Activated gamma-delta T cell treated with Interleukin-2 at 50 U/mL for 16 hours (primary cell): ENCODE measurements around the gene BEX3.
"Not testable (repeated sequence)": the region's sequence is repeated elsewhere in the genome, so short reads cannot be mapped to it uniquely, and the experiment has no call there.

ENCODE experiments used
- DNase-seq: peaks from one replicate; pipeline ENCODE4 v3.0.0-alpha.2; 2020

BEX3 gene

DNA sequence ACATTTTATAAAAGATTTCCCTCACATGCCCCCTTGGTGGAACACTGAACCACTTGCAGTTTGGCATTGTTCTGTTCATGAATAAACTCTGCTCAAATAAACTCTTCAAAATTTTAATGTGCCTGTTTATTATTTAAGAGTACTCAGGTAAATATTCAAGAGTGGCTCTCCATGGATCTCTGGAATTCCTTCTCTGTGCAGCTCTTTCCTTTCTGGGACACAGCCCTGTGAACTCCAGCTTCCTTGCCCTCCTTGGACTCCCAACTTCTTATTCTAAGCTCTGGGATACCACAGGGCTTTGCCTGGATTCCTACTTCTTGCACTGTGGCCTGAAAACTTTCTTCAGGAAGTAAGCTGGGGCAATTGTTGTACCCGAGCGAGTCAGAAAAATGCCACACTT, 8.3 kb downstream of the BEX3 start:
- no peak for DNase-seq

DNA sequence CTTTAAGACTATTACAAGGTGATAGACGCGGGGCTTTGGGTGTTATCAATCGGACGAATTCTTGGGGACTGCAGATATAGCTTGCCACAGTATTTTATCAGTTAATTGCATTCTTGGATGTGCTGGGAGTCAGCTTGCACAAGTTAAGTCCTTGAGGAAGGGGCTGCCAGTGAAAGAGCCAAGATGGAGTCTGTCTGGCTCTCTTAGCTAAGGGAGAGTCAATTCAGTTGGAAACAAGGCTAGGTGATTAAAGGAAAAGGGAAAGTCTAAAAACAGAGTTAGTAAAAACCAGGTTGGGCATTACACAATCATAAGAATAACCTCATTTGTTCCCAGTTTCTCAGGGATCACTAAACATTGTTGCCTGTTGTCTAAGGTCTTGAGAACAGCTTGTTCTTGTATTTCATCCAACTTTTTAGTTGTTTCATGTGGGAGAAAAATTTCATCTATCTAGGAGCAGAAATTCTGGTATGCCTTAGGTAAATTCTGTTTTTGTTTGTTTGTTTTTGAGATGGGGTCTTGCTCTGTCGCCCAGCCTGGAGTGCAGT, 9.0 kb downstream of the BEX3 start:
- DNase-seq, result not testable (repeated sequence)

DNA sequence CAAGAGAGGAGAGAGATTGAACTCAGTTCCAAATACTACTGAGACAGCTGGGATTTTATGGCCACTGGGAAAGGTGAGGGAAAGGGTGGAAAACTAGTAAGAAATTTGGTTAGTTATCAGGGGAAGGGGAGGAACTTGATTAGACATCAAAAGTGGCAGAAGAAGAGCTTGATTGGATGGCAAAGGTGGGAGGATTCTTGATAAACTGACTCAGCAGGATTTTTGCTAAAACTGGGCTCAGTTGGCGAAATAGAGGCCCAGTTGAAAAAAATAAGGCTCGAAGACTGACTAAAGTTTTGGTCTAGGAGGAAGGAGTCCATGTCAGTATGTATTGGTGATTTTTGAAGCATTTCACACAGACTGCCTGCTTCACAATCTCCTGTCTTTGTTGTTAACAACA, 10.0 kb downstream of the BEX3 start:
- DNase-seq, result no peak

DNA sequence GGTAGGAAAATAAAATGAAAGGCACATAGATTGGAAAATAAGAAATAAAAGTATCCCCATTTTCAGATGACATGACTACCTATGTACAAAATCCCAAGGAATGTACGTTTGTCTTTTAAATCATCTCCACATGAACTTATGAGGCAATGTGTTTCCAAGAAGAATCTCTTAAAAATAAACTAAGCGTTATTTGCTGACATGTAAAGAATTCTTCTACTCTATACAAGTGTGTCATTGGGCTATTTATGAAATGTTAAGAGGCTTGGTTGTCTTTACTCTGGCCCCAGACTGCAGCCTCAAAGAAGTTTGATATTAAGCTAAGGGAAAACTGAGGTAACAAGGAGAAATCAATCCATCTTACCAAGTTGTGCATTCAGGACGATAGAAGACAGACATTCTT, 17.1 kb downstream of the BEX3 start:
- DNase-seq, result no peak

DNA sequence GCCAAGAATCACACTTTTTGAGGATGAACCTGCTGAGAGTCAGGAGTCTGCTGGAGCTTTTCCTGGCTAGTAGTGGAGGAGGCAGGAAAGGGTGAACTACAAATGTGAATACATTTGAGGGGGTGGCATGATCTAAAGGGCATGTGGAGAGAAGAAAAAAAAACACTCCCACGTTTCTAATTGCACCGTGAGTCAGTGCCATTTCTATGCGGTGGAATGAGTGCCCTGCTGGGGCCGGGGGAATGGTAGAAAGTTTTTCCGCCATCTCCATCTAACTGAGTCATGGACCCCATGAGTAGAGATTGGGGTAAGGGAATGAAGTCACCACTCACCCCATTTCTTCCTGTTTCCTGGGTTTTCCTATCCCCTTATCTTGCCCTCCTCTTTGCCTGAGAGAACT, 19.8 kb downstream of the BEX3 start:
- no peak for DNase-seq

DNA sequence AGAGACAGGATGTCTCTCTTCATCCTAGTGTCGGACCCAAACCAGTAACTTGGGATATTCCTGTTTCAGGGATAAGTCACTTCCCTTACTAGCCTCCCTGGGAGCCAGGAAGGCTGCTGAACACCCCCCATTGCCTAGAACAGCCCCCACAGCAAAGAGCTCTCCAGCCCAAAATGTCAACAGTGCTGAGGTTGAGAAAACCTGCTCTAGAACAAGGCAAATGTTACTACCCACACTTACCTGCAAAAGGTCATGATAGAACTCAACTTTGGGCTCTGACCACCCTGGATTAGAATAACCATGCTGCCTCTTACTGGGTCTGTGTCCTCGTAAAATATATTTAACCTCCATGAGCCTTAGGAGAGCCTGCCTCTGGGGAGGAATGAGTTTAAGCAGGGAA, 20.3 kb downstream of the BEX3 start:
- DNase-seq, result no peak

DNA sequence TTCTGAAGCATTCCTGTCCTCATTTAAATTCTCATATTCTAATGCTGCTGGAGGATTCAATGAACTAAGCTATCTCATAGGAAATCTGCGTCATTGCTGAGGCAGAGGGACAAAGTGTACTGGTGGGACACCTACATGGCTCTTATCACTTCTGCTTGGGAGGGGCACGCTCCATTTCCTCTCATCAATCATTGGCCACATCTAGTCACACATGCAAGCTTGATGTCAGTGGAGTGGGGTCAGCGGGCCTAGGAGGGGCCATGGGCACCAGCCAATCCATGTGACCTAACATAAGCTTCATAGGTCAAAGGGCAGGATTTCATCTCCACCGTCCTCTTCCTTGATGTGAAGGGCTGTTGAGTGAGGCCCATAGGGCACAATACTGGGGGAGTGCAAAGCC, 21.4 kb downstream of the BEX3 start:
- no peak for DNase-seq

DNA sequence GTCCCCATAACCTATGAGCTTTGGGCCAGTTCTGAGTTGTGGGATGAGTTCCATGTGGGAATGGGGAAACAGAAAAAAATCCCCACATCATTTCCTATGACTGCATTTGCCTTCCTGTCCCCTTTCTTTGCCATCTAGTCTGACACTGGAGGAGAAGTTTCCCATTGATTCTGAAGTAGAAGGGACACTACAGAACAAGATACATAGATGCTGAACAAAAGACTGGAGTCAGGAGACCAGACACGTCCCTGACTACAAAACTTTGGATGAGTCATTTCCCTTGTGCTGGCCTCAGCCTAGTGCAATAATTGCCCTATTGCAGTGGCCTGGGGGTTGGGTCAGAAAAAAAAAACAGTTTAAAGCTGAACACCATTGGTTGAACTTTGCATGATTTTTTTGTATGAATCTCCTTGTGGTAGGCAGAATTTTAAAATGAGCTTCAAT, 22.1 kb downstream of the BEX3 start:
- no peak for DNase-seq

DNA sequence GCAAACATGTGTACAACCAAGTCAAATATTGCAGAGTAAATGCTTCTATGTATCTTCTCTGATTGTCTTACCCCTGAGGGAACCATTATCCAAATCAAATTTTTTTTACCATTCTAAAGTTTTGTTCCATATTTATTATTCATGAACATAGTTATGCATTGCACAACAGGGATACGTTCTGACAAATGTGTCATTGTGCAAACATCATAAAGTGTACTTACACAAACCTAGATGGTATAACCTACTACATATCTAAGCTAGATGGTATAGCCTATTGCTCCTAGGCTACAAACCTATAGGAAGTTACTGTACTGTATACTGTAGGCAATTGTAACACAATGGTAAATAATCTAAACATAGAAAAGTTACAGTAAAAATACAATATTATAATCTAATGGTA, 23.4 kb downstream of the BEX3 start:
- no peak for DNase-seq

DNA sequence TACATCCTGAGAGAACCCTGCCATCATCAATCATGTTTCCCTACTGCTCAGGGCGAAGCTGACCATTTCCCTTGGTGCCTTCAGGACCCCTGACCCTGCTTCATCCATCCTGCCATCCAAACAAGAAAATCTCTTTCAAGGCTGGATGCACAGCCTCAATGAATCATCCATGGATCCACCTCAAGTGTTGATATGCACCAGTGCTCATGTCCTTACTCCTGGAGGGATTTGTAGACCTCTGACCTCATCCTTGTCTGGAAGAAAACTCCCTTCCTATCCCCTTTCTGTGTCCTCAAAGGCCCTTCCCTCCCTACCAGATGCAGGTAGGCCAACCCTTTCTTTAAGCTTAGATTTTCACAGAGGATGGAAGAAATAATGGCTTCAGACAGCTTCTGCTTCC, 24.6 kb downstream of the BEX3 start:
- no peak for DNase-seq

DNA sequence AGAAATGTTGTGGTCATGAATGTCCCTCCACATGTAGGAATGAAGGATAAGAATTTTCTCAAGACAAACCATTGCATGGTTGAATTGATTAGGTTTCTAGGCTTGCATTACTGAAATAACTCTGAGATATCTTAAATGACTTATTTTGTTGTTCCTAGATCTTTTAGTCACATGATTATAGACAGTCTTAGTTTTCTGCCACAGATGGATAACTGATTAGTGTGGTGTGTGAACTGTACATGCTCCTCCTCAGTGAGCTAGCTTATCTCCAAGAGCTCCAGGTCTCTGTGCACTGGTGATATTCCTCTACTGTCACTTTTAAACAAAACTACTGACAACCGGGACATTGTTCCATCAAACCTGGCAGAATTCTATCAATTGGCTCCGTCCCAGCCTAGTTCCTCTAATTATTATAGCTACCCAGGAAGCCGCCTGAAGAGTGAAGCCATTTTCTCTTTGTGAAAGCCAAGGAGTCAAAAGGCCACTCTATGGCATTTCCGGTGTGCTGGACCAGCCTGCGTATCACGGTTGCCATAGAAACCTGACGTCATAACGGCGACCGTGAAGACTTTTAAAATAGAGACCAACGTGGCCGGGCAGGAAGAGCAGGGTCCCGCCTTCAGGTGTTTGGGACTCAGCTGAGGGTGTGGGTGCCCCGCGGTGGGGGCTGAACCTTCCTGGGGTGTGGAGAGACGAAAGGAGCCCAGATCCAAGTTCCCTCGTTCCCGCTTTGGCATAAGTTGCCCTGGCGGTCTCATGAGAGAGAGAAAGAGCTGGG, 28.1 kb downstream of the BEX3 start:
- DNase-seq, result no peak

DNA sequence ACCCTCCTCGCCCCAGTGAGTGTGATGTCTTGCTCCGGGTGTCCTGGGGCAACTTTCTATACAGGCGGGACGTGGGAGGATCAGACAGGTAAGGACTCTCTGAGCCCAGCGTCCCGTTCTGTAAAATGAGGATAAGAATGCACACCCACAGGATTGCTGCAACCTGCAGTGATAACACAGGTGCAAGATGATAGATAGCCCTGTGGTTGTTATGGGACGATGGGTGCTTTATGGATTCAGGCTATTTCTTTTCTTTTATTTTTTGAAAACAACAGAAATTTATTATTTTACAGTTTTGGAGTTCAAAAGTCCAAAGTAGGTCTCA, 28.6 kb downstream of the BEX3 start:
- no peak for DNase-seq

DNA sequence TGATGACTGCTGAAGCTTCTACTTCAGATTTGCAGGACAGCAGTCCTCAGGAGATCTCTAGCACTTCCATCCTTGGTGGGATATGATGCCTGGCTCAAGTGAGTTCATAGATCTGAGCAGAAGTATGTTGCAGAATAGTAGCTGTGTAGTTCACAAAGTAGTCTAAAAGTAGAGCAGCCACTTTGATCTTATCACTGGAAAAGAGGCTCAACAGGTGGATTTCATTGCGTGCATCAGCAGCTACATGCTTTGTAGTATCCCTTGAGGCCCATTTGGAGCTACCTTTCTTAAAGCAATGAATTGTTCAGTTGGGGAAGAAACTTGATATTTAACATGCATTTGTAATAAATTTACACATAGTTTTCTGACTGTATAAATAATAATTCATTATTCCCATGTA, 29.9 kb downstream of the BEX3 start:
- no peak for DNase-seq

DNA sequence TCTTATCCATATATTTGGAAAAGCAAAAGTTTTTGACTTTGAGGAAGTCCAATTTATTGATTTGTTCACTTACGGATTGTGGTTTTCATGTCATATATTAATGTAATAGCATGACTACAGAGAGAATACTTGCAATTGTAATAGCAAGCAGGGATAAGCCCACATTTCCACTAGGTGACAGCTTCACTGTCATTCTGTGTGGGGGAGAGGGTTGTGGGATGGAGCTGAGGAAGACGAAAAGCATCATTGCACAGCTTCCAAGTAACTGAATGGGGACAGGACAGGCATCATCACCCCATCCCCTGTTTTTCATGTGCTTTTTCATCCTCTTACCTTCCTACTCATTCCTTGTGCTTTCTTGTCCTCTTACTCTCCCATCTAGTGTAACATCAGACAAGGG, 31.4 kb downstream of the BEX3 start:
- DNase-seq, result no peak

DNA sequence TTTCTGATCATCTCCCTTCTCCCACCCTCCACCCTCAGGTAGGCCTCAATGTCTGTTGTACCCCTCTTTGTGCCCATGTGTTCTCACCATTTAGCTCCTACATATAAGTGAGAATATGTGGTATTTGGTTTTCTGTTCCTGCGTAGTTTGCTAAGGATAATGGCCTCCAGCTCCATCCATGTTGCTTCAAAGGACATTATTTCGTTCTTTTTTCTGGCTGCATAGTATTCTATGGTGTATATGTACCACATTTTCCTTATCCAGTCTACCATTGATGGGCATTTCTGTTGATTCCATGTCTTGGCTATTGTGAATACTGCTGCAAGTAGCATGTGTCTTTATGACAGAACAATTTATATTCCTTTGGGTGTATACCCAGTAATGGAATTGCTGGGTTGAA, 35.4 kb downstream of the BEX3 start:
- DNase-seq, result not testable (repeated sequence)

DNA sequence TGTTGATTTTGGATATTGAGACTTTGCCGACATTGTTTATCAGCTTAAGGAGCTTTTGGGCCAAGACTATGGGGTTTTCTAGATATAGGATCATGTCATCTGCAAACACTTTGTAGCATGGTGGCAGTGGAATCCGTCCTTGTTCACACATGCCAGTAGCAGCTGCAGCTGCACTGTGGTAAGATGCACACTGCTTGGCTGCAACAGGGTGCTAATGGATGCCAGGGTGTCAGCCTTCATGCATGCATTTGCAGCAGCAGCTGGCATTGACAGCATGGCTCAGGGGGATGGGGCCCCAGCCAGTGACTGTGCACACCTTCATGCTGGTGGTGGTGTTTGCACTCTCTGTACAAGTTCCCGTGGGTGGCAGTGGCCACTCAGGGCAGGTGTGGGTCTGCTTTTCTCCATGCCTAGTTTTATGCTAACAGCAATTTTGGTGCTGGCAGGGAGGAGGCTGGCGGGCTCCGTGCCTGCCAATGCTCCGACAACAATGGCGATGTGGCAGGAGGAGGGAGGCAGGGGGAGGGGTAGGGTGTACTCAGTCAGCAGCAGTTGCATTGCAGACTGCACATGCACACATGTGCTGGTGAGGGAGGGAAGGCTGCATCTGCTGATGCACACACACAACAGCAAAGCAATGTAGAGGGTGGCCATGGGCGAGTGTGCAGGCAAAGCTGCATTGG, 37.5 kb downstream of the BEX3 start:
- no peak for DNase-seq

DNA sequence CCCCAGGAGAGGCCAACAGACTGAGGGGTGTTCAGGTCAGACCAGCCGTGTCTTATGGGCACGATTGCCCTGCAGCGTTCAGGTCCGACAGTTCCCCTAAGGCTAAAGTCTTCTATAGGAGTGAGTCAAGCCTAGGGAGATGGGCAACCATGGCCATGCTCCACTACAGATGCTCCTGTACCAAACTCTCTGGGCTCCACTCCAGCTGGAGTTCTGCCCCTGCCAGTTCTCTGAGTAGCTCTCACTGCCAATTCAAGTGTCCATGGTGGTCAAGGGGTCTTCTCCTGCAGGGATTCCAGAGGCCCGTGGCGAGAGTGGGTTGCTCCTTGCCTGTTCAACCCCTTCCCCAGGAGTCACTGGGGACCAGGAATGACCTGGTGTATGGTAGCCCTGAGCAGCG, 38.2 kb downstream of the BEX3 start:
- DNase-seq, result no peak

DNA sequence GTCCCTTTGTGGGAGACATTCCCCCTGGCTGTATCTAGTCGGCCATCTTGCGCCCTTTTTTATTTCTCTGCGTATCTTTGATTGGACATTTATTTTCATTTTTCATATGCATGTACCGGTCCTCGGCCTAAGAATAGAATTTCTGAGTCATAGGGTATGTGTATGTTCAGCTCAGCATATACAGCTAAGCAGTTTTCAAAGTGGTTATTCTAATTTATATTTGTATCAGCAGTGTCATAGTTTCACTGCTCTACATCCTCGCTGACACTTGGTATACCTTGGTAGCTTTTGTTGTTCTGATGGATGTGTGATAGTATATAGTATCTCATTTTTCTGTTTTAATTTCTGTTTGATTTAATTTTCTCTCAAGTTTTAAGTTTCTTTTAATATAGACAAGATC, 38.7 kb downstream of the BEX3 start:
- DNase-seq, result no peak

DNA sequence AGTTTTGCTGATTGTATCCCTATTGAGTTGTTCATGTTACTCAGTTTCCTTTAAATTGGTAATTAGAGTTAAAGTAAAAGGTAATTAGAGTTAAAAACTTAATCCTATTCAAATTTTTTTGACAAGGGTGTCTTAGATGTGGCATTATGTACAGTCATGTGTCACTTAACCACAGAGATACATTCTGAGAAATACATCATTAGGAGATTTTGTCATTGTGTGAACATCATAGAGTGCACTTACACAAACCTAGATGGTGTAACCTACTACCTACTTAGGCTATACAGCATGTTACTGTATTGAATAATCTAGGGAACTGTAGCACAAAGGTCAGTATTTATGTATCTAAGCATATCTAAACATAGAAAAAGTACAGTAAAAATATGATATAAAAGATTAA, 39.2 kb downstream of the BEX3 start:
- no peak for DNase-seq

DNA sequence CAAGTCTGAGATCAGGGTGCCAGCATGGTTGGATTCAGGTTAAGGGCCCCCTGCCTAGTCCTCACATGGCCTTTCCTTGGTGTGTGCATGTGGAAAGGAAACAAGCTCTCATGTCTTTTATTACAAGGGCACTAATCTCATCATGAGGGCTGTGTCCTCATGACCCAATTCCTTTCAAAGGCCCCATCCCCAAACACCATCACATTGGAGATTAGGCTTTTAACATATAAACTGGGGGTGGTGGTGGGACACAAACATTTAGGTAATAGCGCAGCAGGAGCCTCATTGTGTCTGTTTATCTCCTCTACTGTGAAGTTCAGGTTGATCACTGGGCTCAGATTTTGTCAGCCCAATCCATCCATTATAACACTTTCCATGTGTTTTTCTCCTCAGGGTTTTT, 41.0 kb downstream of the BEX3 start:
- DNase-seq, result no peak

DNA sequence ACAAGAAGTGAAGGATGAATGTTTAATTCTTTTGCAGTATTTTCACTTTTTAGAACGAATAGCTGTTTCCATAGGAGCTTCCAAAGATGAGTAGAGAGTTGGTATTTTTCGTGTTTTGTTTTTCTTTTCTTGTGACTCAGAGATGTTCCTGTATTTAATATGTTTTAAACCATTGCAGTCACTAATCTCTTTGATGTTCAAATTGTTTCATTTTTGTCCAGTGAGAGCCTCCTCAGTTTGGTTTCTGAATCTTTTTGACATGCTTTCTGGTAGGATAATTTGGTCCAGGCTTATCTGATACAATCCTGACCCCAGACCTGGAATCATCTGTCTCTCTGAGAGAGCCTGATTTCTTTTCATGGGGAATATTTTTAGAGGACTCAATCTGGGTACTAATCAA, 41.6 kb downstream of the BEX3 start:
- no peak for DNase-seq

DNA sequence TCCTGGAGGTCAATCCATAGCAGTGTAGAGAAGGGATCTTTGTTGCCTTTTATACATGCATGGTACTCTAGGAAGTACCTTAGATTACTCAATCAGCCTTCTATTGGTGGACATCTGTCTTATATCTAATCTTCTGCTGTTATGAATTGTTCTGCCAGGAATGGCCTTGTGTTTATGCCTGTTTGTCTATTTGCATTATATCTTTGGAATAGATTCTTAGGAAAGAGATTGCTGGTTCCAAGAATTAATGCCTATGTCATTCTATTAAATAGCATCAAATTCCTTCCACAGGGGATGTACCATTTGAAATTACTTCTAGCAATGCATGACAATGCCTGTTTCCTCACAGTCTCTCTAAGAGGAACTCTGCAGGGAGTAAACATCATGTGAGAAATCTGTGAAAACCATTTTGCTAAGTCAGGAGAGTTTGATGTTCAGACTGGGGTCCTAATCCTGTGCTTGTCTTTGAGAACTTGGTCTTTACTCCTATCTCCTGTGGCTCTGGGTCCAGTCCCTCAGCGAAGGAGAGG, 42.5 kb downstream of the BEX3 start:
- no peak for DNase-seq

DNA sequence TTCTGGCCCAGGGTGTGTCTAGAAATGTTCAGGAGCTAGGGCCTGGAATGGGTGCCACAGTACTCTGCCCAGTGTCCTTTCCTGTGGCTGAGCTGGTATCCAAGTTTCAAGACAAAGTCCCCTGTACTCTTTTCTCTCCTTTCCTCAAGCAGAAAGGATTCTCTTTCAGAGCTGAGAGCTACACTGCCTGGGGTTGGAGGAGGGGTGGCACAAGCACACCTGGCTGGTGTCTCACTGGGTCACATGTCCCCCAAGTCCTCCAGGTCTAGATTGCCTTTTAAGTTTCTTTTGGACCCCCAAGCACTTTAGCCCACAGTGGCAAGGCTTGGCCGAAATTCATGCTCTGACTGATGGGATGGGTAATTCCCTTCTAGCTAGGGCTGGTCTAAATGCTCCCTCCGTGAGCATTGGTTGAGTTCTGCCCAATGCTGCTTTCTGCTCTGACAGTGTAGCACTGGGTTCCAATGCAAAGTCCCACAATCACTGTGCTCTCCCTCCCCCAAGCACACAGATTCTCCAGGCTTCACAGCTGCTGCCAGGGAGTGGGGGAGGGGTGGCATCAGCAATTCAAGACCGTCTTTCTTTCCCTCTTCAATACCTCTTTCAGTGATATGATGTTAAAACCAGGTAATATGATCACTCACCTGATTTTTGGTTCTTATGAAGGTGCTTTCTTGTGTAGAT, 47.8 kb downstream of the BEX3 start:
- DNase-seq, result no peak
